Esophagus muscularis mucosa (tissue), 3 donors: ENCODE results near the gene MROH2B.
"Not testable (repeated sequence)": the region's sequence is repeated elsewhere in the genome, so short reads cannot be mapped to it uniquely, and the experiment has no call there.

Source experiments
- CTCF ChIP-seq, 3 experiments: fragments of 200-600 bp in 2 of 3; fragments of 450-650 bp in 1 of 3; sonication (generic) in 2 of 3; IDR thresholded peaks; one replicate each; pipeline ENCODE4 v1.5.1; 2017 to 2019; ENCODE audit warnings: antibody characterized with exemption in 3 of 3, mild to moderate bottlenecking in 2 of 3, moderate library complexity in 1 of 3
- EP300 ChIP-seq: sonication (generic); formaldehyde crosslinking; IDR thresholded peaks from one replicate; pipeline ENCODE4 v1.6.1; 2017; ENCODE audit warnings: antibody characterized with exemption

GRCh38 chr5:41022600-41022999 lies 48.5 kb downstream of the MROH2B start:
- not testable (repeated sequence) for TF ChIP-seq CTCF (IDR thresholded peaks at IDR 0.05); EP300
